Ovary (tissue), 1 donor: ENCODE data around the gene OR2C3.

Source experiments
- EP300 ChIP-seq: sonication (generic); formaldehyde crosslinking; IDR thresholded peaks from one replicate; pipeline ENCODE4 v1.6.1; 2017; ENCODE audit warnings: antibody characterized with exemption
- POLR2A ChIP-seq: fragments of 450-650 bp; IDR thresholded peaks from one replicate; pipeline ENCODE4 v1.6.1; 2017; ENCODE audit warnings: antibody characterized with exemption, mild to moderate bottlenecking, moderate library complexity

DNA sequence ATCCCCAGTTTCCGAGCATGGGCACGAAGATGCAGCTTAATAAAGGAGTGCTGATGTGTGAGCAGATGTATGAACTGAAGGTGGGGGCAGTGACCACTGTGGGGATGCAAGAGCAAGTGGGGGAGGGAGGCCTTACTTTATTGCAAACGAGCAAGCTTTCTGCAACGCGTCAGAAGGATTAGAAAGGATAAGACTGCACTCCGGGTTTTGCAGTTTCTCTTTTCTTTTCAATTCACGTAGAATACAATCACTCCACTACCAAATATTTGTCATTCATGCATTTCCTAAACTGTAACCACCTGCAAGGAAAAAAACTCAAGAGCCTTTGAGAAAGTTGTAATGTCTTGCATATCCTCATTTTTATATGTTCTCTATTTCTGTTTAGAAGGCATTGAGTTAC lies 4.3 kb upstream of the OR2C3 start:
- TF ChIP-seq EP300 (no peak), POLR2A (no peak)
